A673 (cell line): ENCODE results near the gene NEU3.

Source experiments
- CTCF ChIP-seq: fragments of 300-800, 200-600 bp; sonication (generic); conservative IDR thresholded peaks from 2 replicates; pipeline ENCODE4 v1.5.1; 2017; ENCODE audit warnings: low read depth, mild to moderate bottlenecking, antibody characterized with exemption, low read length, moderate library complexity, mixed read lengths
- EZH2 ChIP-seq: fragments of 200-600 bp; sonication (generic); IDR thresholded peaks from 2 replicates; pipeline ENCODE4 v1.6.1; 2017; ENCODE audit warnings: borderline replicate concordance, low read depth, mild to moderate bottlenecking, mixed read lengths, antibody characterized with exemption, low read length; ENCODE audit not compliant: poor library complexity, severe bottlenecking

DNA sequence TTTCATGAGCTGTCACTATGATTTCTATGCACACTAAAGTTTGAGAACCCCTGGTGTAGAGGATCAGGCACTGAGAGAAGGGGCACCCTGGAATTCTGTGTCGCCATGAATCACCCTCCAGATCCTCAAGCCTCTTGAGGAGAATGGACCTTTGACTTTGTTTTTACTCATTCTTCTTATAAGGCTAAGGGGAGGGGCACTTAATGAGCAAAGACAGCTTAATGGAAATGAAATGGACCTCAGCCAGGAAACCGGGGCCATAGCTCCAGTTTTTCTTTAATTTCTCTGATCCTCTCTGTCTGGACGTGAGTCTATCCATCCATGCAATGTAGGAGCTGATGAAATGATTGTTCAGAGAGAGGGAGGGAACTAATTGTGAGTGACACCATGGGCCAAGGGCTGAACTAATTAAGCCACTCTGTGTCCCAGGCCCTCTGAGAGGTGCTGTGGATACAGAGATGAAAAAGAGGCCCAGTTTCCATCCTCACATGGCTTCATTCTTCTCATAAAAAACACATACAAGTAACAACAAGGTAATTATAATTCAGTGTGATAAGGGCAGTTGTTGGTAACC lies 75.1 kb downstream of the NEU3 start:
- TF ChIP-seq CTCF, result no peak
- TF ChIP-seq EZH2, result no peak
